Keratinocyte (primary cell): ENCODE data around the gene FREM1. TPM values are rescaled to one million over a fixed set of nuclear protein-coding genes. Genes with fewer than 3 reads are reported as not detected.
A peak's percentile ranks its signal among the peaks of the same experiment; 100 is the strongest.

Source experiments
- DNase-seq: peaks from one replicate; pipeline ENCODE4 v3.0.0-alpha.2; 2011; ENCODE audit warnings: low read depth, missing footprints, low spot score
- FAIRE-seq: peaks from 2 replicates; lab custom pipeline; 2011; peaks lifted over from hg19 to GRCh38; lab: Jason Lieb, UNC
- H2AFZ ChIP-seq: 2 replicates; pipeline ENCODE4 v1.6.0; 2012; ENCODE audit warnings: low read length, control low read depth, inconsistent platforms; ENCODE audit not compliant: control insufficient read depth
- H3K27ac ChIP-seq: 2 replicates; pipeline ENCODE4 v1.5.1; 2011; ENCODE audit warnings: low read length; ENCODE audit not compliant: control insufficient read depth, insufficient read depth
- H3K27me3 ChIP-seq: 3 replicates; pipeline ENCODE4 v1.6.0; 2011; ENCODE audit warnings: low read length; ENCODE audit not compliant: control insufficient read depth, insufficient read depth; ENCODE audit errors: extremely low read depth
- H3K36me3 ChIP-seq, 2 experiments: 2 replicates in 1 of 2; 3 replicates in 1 of 2; pipeline ENCODE4 v1.5.1; 2011; ENCODE audit warnings: low read length in 2 of 2, mild to moderate bottlenecking in 1 of 2; ENCODE audit not compliant: control insufficient read depth in 2 of 2, insufficient read depth in 2 of 2; ENCODE audit errors: extremely low read depth in 1 of 2
- H3K4me1 ChIP-seq: 3 replicates; pipeline ENCODE4 v1.5.1; 2011; ENCODE audit warnings: low read length; ENCODE audit not compliant: control insufficient read depth, insufficient read depth; ENCODE audit errors: extremely low read depth
- H3K4me2 ChIP-seq: 3 replicates; pipeline ENCODE4 v1.6.0; 2011; ENCODE audit warnings: low read depth, low read length; ENCODE audit not compliant: control insufficient read depth, insufficient read depth; ENCODE audit errors: extremely low read depth
- H3K4me3 ChIP-seq, 3 experiments: fragments of 200-600 bp in 1 of 3; sonication (generic) in 1 of 3; 2 replicates in 2 of 3; 3 replicates in 1 of 3; pipeline ENCODE4 v1.5.1; 2011 to 2016; ENCODE audit warnings: low read length in 3 of 3, mild to moderate bottlenecking in 3 of 3, control low read depth in 2 of 3, inconsistent platforms in 1 of 3, low read depth in 1 of 3, mixed read lengths in 1 of 3, mixed run types in 1 of 3, moderate library complexity in 1 of 3; ENCODE audit not compliant: control insufficient read depth in 2 of 3, insufficient read depth in 2 of 3; ENCODE audit errors: extremely low read depth in 1 of 3
- H3K79me2 ChIP-seq: 2 replicates; pipeline ENCODE4 v1.6.0; 2012; ENCODE audit warnings: low read length; ENCODE audit not compliant: control insufficient read depth, insufficient read depth
- H3K9ac ChIP-seq: 3 replicates; pipeline ENCODE4 v1.6.0; 2011; ENCODE audit warnings: low read length; ENCODE audit not compliant: control insufficient read depth, insufficient read depth; ENCODE audit errors: extremely low read depth
- H3K9me1 ChIP-seq: 3 replicates; pipeline ENCODE4 v1.6.0; 2011; ENCODE audit warnings: low read length; ENCODE audit not compliant: control insufficient read depth, insufficient read depth; ENCODE audit errors: extremely low read depth
- H3K9me3 ChIP-seq: 2 replicates; pipeline ENCODE4 v1.5.1; 2012; ENCODE audit warnings: low read depth, low read length; ENCODE audit not compliant: control insufficient read depth
- H4K20me1 ChIP-seq: 3 replicates; pipeline ENCODE4 v1.6.0; 2011; ENCODE audit warnings: low read length; ENCODE audit not compliant: control insufficient read depth, insufficient read depth; ENCODE audit errors: extremely low read depth
- CTCF ChIP-seq, 3 experiments: IDR thresholded peaks in 1 of 3; conservative IDR thresholded peaks in 1 of 3; optimal IDR thresholded peaks in 1 of 3; 2 replicates in 2 of 3; 3 replicates in 1 of 3; pipeline versions ENCODE3 to v1.5.1; 2011; ENCODE audit warnings: low read length in 3 of 3, mild to moderate bottlenecking in 3 of 3, moderate library complexity in 2 of 3, control low read depth in 1 of 3, inconsistent platforms in 1 of 3; ENCODE audit not compliant: insufficient read depth in 2 of 3; ENCODE audit errors: extremely low read depth in 1 of 3
- EZH2 ChIP-seq: IDR thresholded peaks from one replicate; pipeline ENCODE4 v1.6.1; 2012; ENCODE audit warnings: inconsistent platforms, mild to moderate bottlenecking, low read length, moderate library complexity
- dilution Hi-C: fragments of 300-500 bp; cut with MboI; formaldehyde crosslinking; loops from one replicate; pipeline ENCODE4 v1.7.0; 2020; ENCODE audit warnings: low sequenced_read_pairs; ENCODE audit not compliant: extremely low pct_ligation_motif_present
- polyA plus RNA-seq, 5 experiments: library from polyadenylated mRNA; depleted of rRNA in 3 of 5; stranded (reverse) in 3 of 5; stranded (forward) in 1 of 5; unstranded in 1 of 5; fragments of >200 nt; gene quantifications; 1 replicate in 1 of 5; 2 replicates in 3 of 5; 3 replicates in 1 of 5; pipeline versions ENCODE4 v1.2.1 to v1.2.3, GENCODE V29; 2011 to 2012; ENCODE audit warnings: missing spikeins in 2 of 5, low read depth in 1 of 5, low replicate concordance in 1 of 5

Gene FREM1
- polyA plus RNA-seq, 1 donor (not counting 4 experiments of a cell fraction or from before 2014, with no cell fraction given) = under 0.01 TPM

GRCh38 chr9:14849296-14849695 is 60.9 kb downstream of the FREM1 start:
- H3K36me3 ChIP-seq = no peaks in the 10 kb centered on the region
- no peak for FAIRE-seq

GRCh38 chr9:14846871-14847311 is 63.3 kb downstream of the FREM1 start:
- no peak for DNase-seq
- no peak for FAIRE-seq
- H3K9ac ChIP-seq = no peak overlapping the region
- H3K27ac ChIP-seq = no peak overlapping the region
- H3K4me2 ChIP-seq = no peak overlapping the region
- TF ChIP-seq EZH2 (no peak), CTCF (optimal IDR thresholded peaks at IDR 0.05 in 1 of 3, IDR thresholded peaks at IDR 0.05 in 1 of 3, conservative IDR thresholded peaks at IDR 0.05 in 1 of 3; ENCODE audit: extremely low read depth in 1 of 3, insufficient read depth in 2 of 3, low read length in 3 of 3) (peak; percentile 83 to 93 (median 90))
- no peaks in the 10 kb centered on the region for H3K9me1 ChIP-seq
- H3K79me2 ChIP-seq = no peaks in the 10 kb centered on the region
- no peaks in the 10 kb centered on the region for H3K9me3 ChIP-seq
- no peak overlapping the region for H3K4me3 ChIP-seq
- H3K36me3 ChIP-seq = no peaks in the 10 kb centered on the region
- H3K4me1 ChIP-seq = no peaks in the 10 kb centered on the region
- H3K27me3 ChIP-seq = no peaks in the 10 kb centered on the region
- dilution Hi-C loops = no loop called here
- H2AFZ ChIP-seq = no peak overlapping the region
- H4K20me1 ChIP-seq = no peaks in the 10 kb centered on the region

More at GRCh38 chr9:14849296-14849695, 60.9 kb downstream of the FREM1 start:
- no peak overlapping the region for H2AFZ ChIP-seq
- no peaks in the 10 kb centered on the region for H3K4me1 ChIP-seq
- DNase-seq = no peak
- H3K4me3 ChIP-seq = no peak overlapping the region
- dilution Hi-C loops = no loop called here
- TF ChIP-seq EZH2 (no peak), CTCF (optimal IDR thresholded peaks at IDR 0.05 in 1 of 3, IDR thresholded peaks at IDR 0.05 in 1 of 3, conservative IDR thresholded peaks at IDR 0.05 in 1 of 3; ENCODE audit: extremely low read depth in 1 of 3, insufficient read depth in 2 of 3, low read length in 3 of 3) (no peak)
- H3K9me1 ChIP-seq = no peaks in the 10 kb centered on the region
- no peak overlapping the region for H3K9ac ChIP-seq
- no peaks in the 10 kb centered on the region for H3K9me3 ChIP-seq
- no peaks in the 10 kb centered on the region for H3K27me3 ChIP-seq
- no peaks in the 10 kb centered on the region for H4K20me1 ChIP-seq
- H3K79me2 ChIP-seq = no peaks in the 10 kb centered on the region
- H3K27ac ChIP-seq = no peak overlapping the region
- no peak overlapping the region for H3K4me2 ChIP-seq
